Effector memory CD8-positive, alpha-beta T cell (primary cell): ENCODE results near the gene MCRS1.

ENCODE experiments used
- ATAC-seq: fragments of 150-1000 bp; cut with Tn5 transposase; replicated peaks from 2 replicates; pipeline ENCODE4 v1.10.0; 2021; ENCODE audit warnings: mild to moderate bottlenecking, moderate library complexity
- DNase-seq, 3 experiments: peaks; one replicate each; pipeline ENCODE4 v3.0.0; 2021
- H3K27ac Mint-ChIP-seq, 2 donors: one replicate each; pipeline ENCODE4 v1.8.0; 2022; ENCODE audit warnings: mild to moderate bottlenecking in 2 of 2, mixed read lengths in 2 of 2, moderate library complexity in 2 of 2
- H3K27me3 Mint-ChIP-seq, 2 donors: one replicate each; pipeline ENCODE4 v1.8.0; 2022; ENCODE audit warnings: mixed read lengths in 2 of 2
- H3K36me3 Mint-ChIP-seq: one replicate; pipeline ENCODE4 v1.8.0; 2022; ENCODE audit warnings: mild to moderate bottlenecking, moderate library complexity, mixed read lengths; ENCODE audit not compliant: insufficient read depth
- H3K4me1 Mint-ChIP-seq, 2 donors: one replicate each; pipeline ENCODE4 v1.8.0; 2022; ENCODE audit warnings: low read depth in 2 of 2, mixed read lengths in 2 of 2
- H3K4me3 Mint-ChIP-seq, 2 donors: one replicate each; pipeline ENCODE4 v1.8.0; 2022; ENCODE audit warnings: mild to moderate bottlenecking in 2 of 2, mixed read lengths in 2 of 2, moderate library complexity in 2 of 2
- H3K9me3 Mint-ChIP-seq, 2 donors: one replicate each; pipeline ENCODE4 v1.8.0; 2022; ENCODE audit warnings: mixed read lengths in 2 of 2

The MCRS1 gene

GRCh38 chr12:49548481-49548821, 19.5 kb downstream of the MCRS1 start:
- H3K27ac Mint-ChIP-seq: no peak overlapping the region
- H3K36me3 Mint-ChIP-seq: no peaks in the 10 kb centered on the region
- H3K9me3 Mint-ChIP-seq: no peaks in the 10 kb centered on the region
- DNase-seq (no peak), ATAC-seq (no peak)
- peaks cover 30 to 62% of the 10 kb centered on the region in 2 donors for H3K27me3 Mint-ChIP-seq
- H3K4me1 Mint-ChIP-seq: peaks cover 4 to 10% of the 10 kb centered on the region in 2 donors
- H3K4me3 Mint-ChIP-seq: peak overlapping the region; percentile 62 to 73

- peaks cover 30 to 62% of the 10 kb centered on the region in 2 donors for H3K27me3 Mint-ChIP-seq
- no peaks in the 10 kb centered on the region for H3K9me3 Mint-ChIP-seq
- ATAC-seq: no peak
Observed at GRCh38 chr12:49547090-49547690, 20.8 kb downstream of the MCRS1 start.

GRCh38 chr12:49546481-49546880, 21.5 kb downstream of the MCRS1 start:
- H3K27ac Mint-ChIP-seq: no peak overlapping the region
- peaks cover 30 to 62% of the 10 kb centered on the region in 2 donors for H3K27me3 Mint-ChIP-seq
- DNase-seq (no peak), ATAC-seq (no peak)
- H3K4me3 Mint-ChIP-seq: no peak overlapping the region
- peaks cover 2 to 9% of the 10 kb centered on the region in 2 donors for H3K4me1 Mint-ChIP-seq
- no peaks in the 10 kb centered on the region for H3K36me3 Mint-ChIP-seq
- H3K9me3 Mint-ChIP-seq: no peaks in the 10 kb centered on the region

More at GRCh38 chr12:49547090-49547690, 20.8 kb downstream of the MCRS1 start:
- peaks cover 0 to 9% of the 10 kb centered on the region in 2 donors for H3K4me1 Mint-ChIP-seq
- H3K27ac Mint-ChIP-seq: peak overlapping the region in 1 of 2 donors; percentile 36
- no peak overlapping the region for H3K4me3 Mint-ChIP-seq
- no peaks in the 10 kb centered on the region for H3K36me3 Mint-ChIP-seq
- no peak for DNase-seq

- Mint-ChIP-seq H3K27me3 (peaks cover 30 to 60% of the 10 kb centered on the region in 2 donors), H3K36me3 (no peaks in the 10 kb centered on the region), H3K27ac (no peak overlapping the region), H3K4me3 (no peak overlapping the region), H3K4me1 (peaks cover 5 to 9% of the 10 kb centered on the region in 2 donors), H3K9me3 (no peaks in the 10 kb centered on the region)
- DNase-seq (no peak), ATAC-seq (no peak)
Observed at GRCh38 chr12:49545815-49546214, 22.1 kb downstream of the MCRS1 start.

- Mint-ChIP-seq H3K27ac (no peak overlapping the region), H3K4me1 (peaks cover 12 to 19% of the 10 kb centered on the region in 2 donors)
- no peak for ATAC-seq
Observed at GRCh38 chr12:49543914-49544815, 23.8 kb downstream of the MCRS1 start.

GRCh38 chr12:49543221-49543913, 24.6 kb downstream of the MCRS1 start:
- DNase-seq (no peak), ATAC-seq (no peak)
- Mint-ChIP-seq H3K27me3 (peaks cover 15 to 46% of the 10 kb centered on the region in 2 donors), H3K27ac (no peak overlapping the region), H3K4me1 (peaks cover 12 to 17% of the 10 kb centered on the region in 2 donors), H3K36me3 (no peaks in the 10 kb centered on the region), H3K4me3 (no peak overlapping the region), H3K9me3 (no peaks in the 10 kb centered on the region)

More at GRCh38 chr12:49543914-49544815, 23.8 kb downstream of the MCRS1 start:
- DNase-seq: no peak
- Mint-ChIP-seq H3K27me3 (peaks cover 22 to 54% of the 10 kb centered on the region in 2 donors), H3K9me3 (no peaks in the 10 kb centered on the region), H3K4me3 (no peak overlapping the region), H3K36me3 (no peaks in the 10 kb centered on the region)

GRCh38 chr12:49542592-49543160, 25.3 kb downstream of the MCRS1 start:
- H3K9me3 Mint-ChIP-seq: no peaks in the 10 kb centered on the region
- H3K4me1 Mint-ChIP-seq: peaks cover 12 to 18% of the 10 kb centered on the region in 2 donors
- H3K27me3 Mint-ChIP-seq: peaks cover 8 to 39% of the 10 kb centered on the region in 2 donors
- no peak overlapping the region for H3K27ac Mint-ChIP-seq
- H3K36me3 Mint-ChIP-seq: no peaks in the 10 kb centered on the region
- ATAC-seq (no peak), DNase-seq (no peak)
- H3K4me3 Mint-ChIP-seq: peak overlapping the region; percentile 20 to 29

GRCh38 chr12:49541911-49542505, 25.9 kb downstream of the MCRS1 start:
- Mint-ChIP-seq H3K9me3 (no peaks in the 10 kb centered on the region), H3K4me3 (peak overlapping the region; percentile 20 to 29), H3K4me1 (peaks cover 12 to 22% of the 10 kb centered on the region in 2 donors), H3K36me3 (no peaks in the 10 kb centered on the region), H3K27ac (no peak overlapping the region), H3K27me3 (peaks cover 1 to 33% of the 10 kb centered on the region in 2 donors)
- DNase-seq: no peak
- no peak for ATAC-seq

GRCh38 chr12:49541140-49541861, 26.6 kb downstream of the MCRS1 start:
- H3K27me3 Mint-ChIP-seq: peaks cover 0 to 26% of the 10 kb centered on the region in 2 donors
- H3K4me1 Mint-ChIP-seq: peaks cover 12 to 22% of the 10 kb centered on the region in 2 donors
- ATAC-seq (no peak), DNase-seq (no peak)
- no peaks in the 10 kb centered on the region for H3K9me3 Mint-ChIP-seq
- H3K36me3 Mint-ChIP-seq: no peaks in the 10 kb centered on the region
- H3K4me3 Mint-ChIP-seq: no peak overlapping the region
- H3K27ac Mint-ChIP-seq: peak overlapping the region in 1 of 2 donors; percentile 44

GRCh38 chr12:49540229-49541139, 27.5 kb downstream of the MCRS1 start:
- peak overlapping the region; percentile 65 to 70 for H3K27ac Mint-ChIP-seq
- H3K36me3 Mint-ChIP-seq: no peaks in the 10 kb centered on the region
- H3K27me3 Mint-ChIP-seq: peaks cover 0 to 18% of the 10 kb centered on the region in 2 donors
- peak overlapping the region; percentile 68 to 73 for H3K4me3 Mint-ChIP-seq
- peaks cover 12 to 22% of the 10 kb centered on the region in 2 donors for H3K4me1 Mint-ChIP-seq
- DNase-seq (no peak), ATAC-seq (no peak)
- H3K9me3 Mint-ChIP-seq: no peaks in the 10 kb centered on the region

- Mint-ChIP-seq H3K4me1 (peaks cover 12 to 18% of the 10 kb centered on the region in 2 donors), H3K27me3 (peaks cover 0 to 9% of the 10 kb centered on the region in 2 donors), H3K9me3 (no peaks in the 10 kb centered on the region), H3K36me3 (no peaks in the 10 kb centered on the region), H3K4me3 (peak overlapping the region; percentile 68 to 73), H3K27ac (peak overlapping the region; percentile 65 to 70)
- DNase-seq (no peak), ATAC-seq (no peak)
Observed at GRCh38 chr12:49539406-49540228, 28.3 kb downstream of the MCRS1 start.
